ENCODE results near the gene SPDYE4.

SPDYE4 gene

GRCh38 chr17:8798846-8799569 lies 40.7 kb upstream of the SPDYE4 start, which contains the start of gene MFSD6L:
TSS of gene MFSD6L (minus strand) at chr17:8799365. CDS start at chr17:8799120, 245 bp downstream.
- Histone ChIP-seq H3K4me3 (ENCODE audit: low read depth in 1 of 5, low read length in 5 of 5) (no peak within 1 kb of the TSS), H3K9ac (ENCODE audit: low read length in 5 of 5) (no peak within 1 kb of the TSS), H3K27ac (ENCODE audit: low read depth, low read length) (no peak within 1 kb of the TSS), H3K36me3 (ENCODE audit: control insufficient read depth in 5 of 5, insufficient read depth in 5 of 5, low read length in 5 of 5) (peaks cover 0 to 9% (median 0%) of the 10 kb centered on the region in 5 donors), H3K27me3 (ENCODE audit: control insufficient read depth in 5 of 5, insufficient read depth in 4 of 5, low read length in 5 of 5) (peaks cover 9 to 22% (median 15%) of the 10 kb centered on the region in 5 donors), H3K9me3 (ENCODE audit: control insufficient read depth in 5 of 5, low read length in 5 of 5) (no peaks in the 10 kb centered on the region), H3K4me1 (ENCODE audit: control insufficient read depth in 5 of 5, insufficient read depth in 5 of 5, low read length in 5 of 5) (peaks cover 0 to 14% (median 0%) of the 10 kb centered on the region in 5 donors)

GRCh38 chr17:8798176-8798845 lies 40.0 kb upstream of the SPDYE4 start:
- H3K27me3 ChIP-seq (ENCODE audit: control insufficient read depth in 5 of 5, insufficient read depth in 4 of 5, low read length in 5 of 5) = peaks cover 9 to 22% (median 15%) of the 10 kb centered on the region in 5 donors
- peaks cover 0 to 4% (median 0%) of the 10 kb centered on the region in 5 donors for H3K36me3 ChIP-seq (ENCODE audit: control insufficient read depth in 5 of 5, insufficient read depth in 5 of 5, low read length in 5 of 5)
- H3K4me3 ChIP-seq (ENCODE audit: low read depth in 1 of 5, low read length in 5 of 5) = no peak overlapping the region
- no peaks in the 10 kb centered on the region for H3K9me3 ChIP-seq (ENCODE audit: control insufficient read depth in 5 of 5, low read length in 5 of 5)
- H3K27ac ChIP-seq (ENCODE audit: low read depth, low read length) = no peak overlapping the region
- H3K9ac ChIP-seq (ENCODE audit: low read length in 5 of 5) = no peak overlapping the region
- H3K4me1 ChIP-seq (ENCODE audit: control insufficient read depth in 5 of 5, insufficient read depth in 5 of 5, low read length in 5 of 5) = peaks cover 0 to 14% (median 0%) of the 10 kb centered on the region in 5 donors

- Histone ChIP-seq H3K9me3 (ENCODE audit: control insufficient read depth in 5 of 5, low read length in 5 of 5) (no peaks in the 10 kb centered on the region), H3K4me3 (ENCODE audit: low read depth in 1 of 5, low read length in 5 of 5) (no peak overlapping the region), H3K27ac (ENCODE audit: low read depth, low read length) (no peak overlapping the region), H3K36me3 (ENCODE audit: control insufficient read depth in 5 of 5, insufficient read depth in 5 of 5, low read length in 5 of 5) (no peaks in the 10 kb centered on the region), H3K27me3 (ENCODE audit: control insufficient read depth in 5 of 5, insufficient read depth in 4 of 5, low read length in 5 of 5) (peaks cover 9 to 22% (median 15%) of the 10 kb centered on the region in 5 donors), H3K9ac (ENCODE audit: low read length in 5 of 5) (no peak overlapping the region), H3K4me1 (ENCODE audit: control insufficient read depth in 5 of 5, insufficient read depth in 5 of 5, low read length in 5 of 5) (peaks cover 0 to 14% (median 0%) of the 10 kb centered on the region in 5 donors)
Observed at GRCh38 chr17:8797621-8798175, 39.4 kb upstream of the SPDYE4 start.

GRCh38 chr17:8794636-8795035 lies 36.3 kb upstream of the SPDYE4 start:
- Histone ChIP-seq H3K36me3 (ENCODE audit: control insufficient read depth in 5 of 5, insufficient read depth in 5 of 5, low read length in 5 of 5) (no peaks in the 10 kb centered on the region), H3K9ac (ENCODE audit: low read length in 5 of 5) (no peak overlapping the region), H3K27ac (ENCODE audit: low read depth, low read length) (no peak overlapping the region), H3K27me3 (ENCODE audit: control insufficient read depth in 5 of 5, insufficient read depth in 4 of 5, low read length in 5 of 5) (peaks cover 2 to 16% (median 11%) of the 10 kb centered on the region in 5 donors), H3K9me3 (ENCODE audit: control insufficient read depth in 5 of 5, low read length in 5 of 5) (peaks cover 0 to 5% (median 3%) of the 10 kb centered on the region in 5 donors), H3K4me3 (ENCODE audit: low read depth in 1 of 5, low read length in 5 of 5) (no peak overlapping the region), H3K4me1 (ENCODE audit: control insufficient read depth in 5 of 5, insufficient read depth in 5 of 5, low read length in 5 of 5) (peaks cover 0 to 15% (median 0%) of the 10 kb centered on the region in 5 donors)

DNA sequence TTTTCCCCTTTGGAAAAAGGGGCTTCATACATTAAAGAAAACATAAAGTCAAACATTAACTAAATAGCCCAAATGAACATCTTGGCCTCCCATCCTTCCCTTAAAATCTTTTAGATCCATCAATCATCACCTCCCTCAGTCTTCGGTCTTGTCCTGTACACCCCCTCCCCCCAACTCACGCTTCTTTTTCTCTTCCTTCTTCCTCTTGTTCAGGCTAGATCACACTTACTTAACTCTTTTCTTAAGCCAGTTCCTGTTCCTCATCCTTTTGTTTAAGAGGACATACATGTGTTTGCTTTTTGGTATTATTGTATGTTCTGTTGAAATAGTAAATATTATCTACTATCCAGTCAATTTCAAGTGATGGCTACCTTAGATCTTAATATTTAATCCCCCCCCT lies 35.3 kb upstream of the SPDYE4 start:
- Histone ChIP-seq H3K4me1 (ENCODE audit: control insufficient read depth in 5 of 5, insufficient read depth in 5 of 5, low read length in 5 of 5) (peaks cover 0 to 16% (median 0%) of the 10 kb centered on the region in 5 donors), H3K27me3 (ENCODE audit: control insufficient read depth in 5 of 5, insufficient read depth in 4 of 5, low read length in 5 of 5) (peaks cover 2 to 13% (median 8%) of the 10 kb centered on the region in 5 donors), H3K27ac (ENCODE audit: low read depth, low read length) (no peak overlapping the region), H3K9ac (ENCODE audit: low read length in 5 of 5) (no peak overlapping the region), H3K9me3 (ENCODE audit: control insufficient read depth in 5 of 5, low read length in 5 of 5) (peaks cover 0 to 5% (median 3%) of the 10 kb centered on the region in 5 donors), H3K36me3 (ENCODE audit: control insufficient read depth in 5 of 5, insufficient read depth in 5 of 5, low read length in 5 of 5) (no peaks in the 10 kb centered on the region), H3K4me3 (ENCODE audit: low read depth in 1 of 5, low read length in 5 of 5) (no peak overlapping the region)

DNA sequence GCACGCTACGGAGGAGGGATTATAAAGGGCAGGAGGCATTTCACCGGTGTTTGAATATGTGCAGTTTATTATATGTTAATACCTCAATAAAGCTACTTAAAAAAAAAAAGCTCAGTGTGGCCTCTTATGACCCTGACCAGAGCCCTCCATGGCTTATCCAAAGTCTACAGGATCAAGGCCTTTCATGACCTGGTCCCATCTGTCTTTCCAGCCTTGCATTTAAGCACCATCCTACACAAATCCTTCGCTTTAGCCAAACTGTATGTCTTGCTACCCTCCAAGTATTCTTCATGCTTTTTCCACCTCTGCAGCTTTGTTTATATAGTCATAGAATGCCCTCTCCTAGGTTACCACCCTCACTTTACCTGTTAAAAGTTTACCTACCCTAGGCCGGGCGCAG lies 34.3 kb upstream of the SPDYE4 start:
- H3K9me3 ChIP-seq (ENCODE audit: control insufficient read depth in 5 of 5, low read length in 5 of 5) = peaks cover 0 to 5% (median 3%) of the 10 kb centered on the region in 5 donors
- H3K4me1 ChIP-seq (ENCODE audit: control insufficient read depth in 5 of 5, insufficient read depth in 5 of 5, low read length in 5 of 5) = peaks cover 0 to 16% (median 0%) of the 10 kb centered on the region in 5 donors
- no peak overlapping the region for H3K9ac ChIP-seq (ENCODE audit: low read length in 5 of 5)
- no peaks in the 10 kb centered on the region for H3K36me3 ChIP-seq (ENCODE audit: control insufficient read depth in 5 of 5, insufficient read depth in 5 of 5, low read length in 5 of 5)
- no peak overlapping the region for H3K27ac ChIP-seq (ENCODE audit: low read depth, low read length)
- no peak overlapping the region for H3K4me3 ChIP-seq (ENCODE audit: low read depth in 1 of 5, low read length in 5 of 5)
- peaks cover 0 to 4% (median 2%) of the 10 kb centered on the region in 5 donors for H3K27me3 ChIP-seq (ENCODE audit: control insufficient read depth in 5 of 5, insufficient read depth in 4 of 5, low read length in 5 of 5)

DNA sequence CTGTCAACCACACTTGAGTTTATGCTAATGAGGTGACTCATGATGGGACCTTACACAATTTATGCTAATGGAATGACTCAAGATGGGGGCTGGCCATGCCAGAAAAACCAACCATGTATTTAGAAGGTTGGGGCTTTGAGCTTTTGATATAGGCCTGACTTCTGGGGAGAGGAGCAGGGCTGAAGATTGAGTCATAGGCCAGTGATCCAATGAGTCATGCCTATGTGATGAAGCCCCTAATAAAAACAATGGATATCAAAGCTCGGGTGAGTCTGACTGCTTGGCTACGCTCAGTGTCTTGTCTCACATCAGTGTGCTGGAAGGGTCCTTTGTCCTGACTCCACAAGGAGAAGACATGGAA lies 33.5 kb upstream of the SPDYE4 start:
- no peaks in the 10 kb centered on the region for H3K36me3 ChIP-seq (ENCODE audit: control insufficient read depth in 5 of 5, insufficient read depth in 5 of 5, low read length in 5 of 5)
- no peak overlapping the region for H3K27ac ChIP-seq (ENCODE audit: low read depth, low read length)
- H3K4me3 ChIP-seq (ENCODE audit: low read depth in 1 of 5, low read length in 5 of 5) = no peak overlapping the region
- H3K9me3 ChIP-seq (ENCODE audit: control insufficient read depth in 5 of 5, low read length in 5 of 5) = peaks cover 0 to 5% (median 3%) of the 10 kb centered on the region in 5 donors
- peaks cover 0 to 16% (median 0%) of the 10 kb centered on the region in 5 donors for H3K4me1 ChIP-seq (ENCODE audit: control insufficient read depth in 5 of 5, insufficient read depth in 5 of 5, low read length in 5 of 5)
- no peak overlapping the region for H3K9ac ChIP-seq (ENCODE audit: low read length in 5 of 5)
- peaks cover 0 to 3% (median 0%) of the 10 kb centered on the region in 5 donors for H3K27me3 ChIP-seq (ENCODE audit: control insufficient read depth in 5 of 5, insufficient read depth in 4 of 5, low read length in 5 of 5)

DNA sequence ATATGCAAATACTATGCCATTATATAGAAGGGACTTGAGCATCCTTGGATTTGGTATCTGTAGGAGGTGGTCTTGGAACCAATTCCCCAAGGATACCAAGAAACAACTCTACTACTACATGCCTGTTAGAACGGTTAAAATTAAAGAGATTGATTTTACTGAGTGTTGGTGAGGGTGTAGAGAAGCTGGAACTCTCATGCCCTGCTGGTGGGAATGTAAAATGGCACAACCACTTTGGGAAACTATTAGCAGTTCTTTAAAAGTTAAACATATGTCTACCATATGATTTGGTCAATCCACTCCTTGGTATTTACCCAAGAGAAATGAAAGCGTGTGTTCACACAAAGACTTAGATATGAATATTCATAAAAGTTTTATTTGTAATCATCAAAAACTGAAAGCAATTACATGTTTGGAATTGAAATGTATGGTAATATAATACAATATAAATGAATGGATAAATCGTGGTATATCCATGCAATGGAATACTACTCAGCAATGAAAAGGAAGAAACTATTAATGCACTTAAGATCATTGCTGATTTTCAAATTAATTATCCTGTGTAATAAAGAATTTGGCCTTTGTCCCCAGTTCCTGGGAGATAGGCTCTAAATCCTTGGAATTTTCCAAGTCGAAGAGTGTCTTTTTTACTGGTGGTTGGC lies 33.0 kb upstream of the SPDYE4 start:
- Histone ChIP-seq H3K4me1 (ENCODE audit: control insufficient read depth in 5 of 5, insufficient read depth in 5 of 5, low read length in 5 of 5) (peaks cover 0 to 16% (median 0%) of the 10 kb centered on the region in 5 donors), H3K9ac (ENCODE audit: low read length in 5 of 5) (no peak overlapping the region), H3K9me3 (ENCODE audit: control insufficient read depth in 5 of 5, low read length in 5 of 5) (peaks cover 0 to 5% (median 3%) of the 10 kb centered on the region in 5 donors), H3K36me3 (ENCODE audit: control insufficient read depth in 5 of 5, insufficient read depth in 5 of 5, low read length in 5 of 5) (no peaks in the 10 kb centered on the region), H3K27ac (ENCODE audit: low read depth, low read length) (no peak overlapping the region), H3K27me3 (ENCODE audit: control insufficient read depth in 5 of 5, insufficient read depth in 4 of 5, low read length in 5 of 5) (peaks cover 0 to 3% (median 0%) of the 10 kb centered on the region in 5 donors), H3K4me3 (ENCODE audit: low read depth in 1 of 5, low read length in 5 of 5) (no peak overlapping the region)

GRCh38 chr17:8789743-8790142 lies 31.4 kb upstream of the SPDYE4 start:
- Histone ChIP-seq H3K27me3 (ENCODE audit: control insufficient read depth in 5 of 5, insufficient read depth in 4 of 5, low read length in 5 of 5) (no peaks in the 10 kb centered on the region), H3K36me3 (ENCODE audit: control insufficient read depth in 5 of 5, insufficient read depth in 5 of 5, low read length in 5 of 5) (no peaks in the 10 kb centered on the region), H3K9me3 (ENCODE audit: control insufficient read depth in 5 of 5, low read length in 5 of 5) (peaks cover 0 to 5% (median 3%) of the 10 kb centered on the region in 5 donors), H3K27ac (ENCODE audit: low read depth, low read length) (no peak overlapping the region), H3K4me3 (ENCODE audit: low read depth in 1 of 5, low read length in 5 of 5) (no peak overlapping the region), H3K4me1 (ENCODE audit: control insufficient read depth in 5 of 5, insufficient read depth in 5 of 5, low read length in 5 of 5) (peaks cover 0 to 14% (median 3%) of the 10 kb centered on the region in 5 donors), H3K9ac (ENCODE audit: low read length in 5 of 5) (no peak overlapping the region)
